HepG2 (cell line): ENCODE results near the gene IL1R1. TPM values are rescaled to one million over a fixed set of nuclear protein-coding genes. Genes with fewer than 3 reads are reported as not detected.

Experiments
- ATAC-seq: fragments of 200-7000 bp; cut with Tn5 transposase; 3 replicates; pipeline ENCODE4 v1.9.1; 2020; ENCODE audit warnings: mild to moderate bottlenecking, moderate library complexity
- BruUV-seq: library from RNA; stranded (reverse); fragments of 400-500 nt; replicated peaks from 2 replicates; lab custom pipeline; 2021; lab: Mats Ljungman, UMichigan
- CTCF ChIA-PET: fragments of 300-600 bp; formaldehyde crosslinking; extraction: SDS; loops from one replicate; lab custom pipeline; 2021; ENCODE audit warnings: low total read pairs, inconsistent platforms, low intra/inter-chr PET ratio; lab: Yijun Ruan, JAX
- POLR2A ChIA-PET: fragments of 350-600 bp; sonication (Branson Sonifier 250); formaldehyde crosslinking; loops from one replicate; lab custom pipeline; 2020; ENCODE audit warnings: antibody characterized with exemption, inconsistent platforms; lab: Yijun Ruan, JAX
- DNase-seq: peaks from one replicate; pipeline ENCODE4 v3.0.0-alpha.2; 2015; ENCODE audit warnings: low spot score
- FAIRE-seq: peaks from 3 replicates; lab custom pipeline; 2011; peaks lifted over from hg19 to GRCh38; lab: Jason Lieb, UNC
- H2AFZ ChIP-seq: one replicate; pipeline ENCODE4 v1.6.1; 2011; ENCODE audit warnings: low read length, inconsistent platforms
- H3K27ac ChIP-seq: fragments of 300-600 bp; 3 replicates; pipeline ENCODE4 v1.8.0; 2011; ENCODE audit warnings: mixed run types, mild to moderate bottlenecking, mixed read lengths, low read length, inconsistent platforms; ENCODE audit not compliant: insufficient read depth; ENCODE audit errors: extremely low read length
- H3K27me3 ChIP-seq, 2 experiments: fragments of 200-600 bp in 1 of 2; 2 replicates in 1 of 2; 3 replicates in 1 of 2; pipeline versions ENCODE4 v1.6.0 to v1.8.0; 2011; ENCODE audit warnings: low read length in 2 of 2, mild to moderate bottlenecking in 2 of 2, moderate library complexity in 2 of 2, inconsistent platforms in 1 of 2; ENCODE audit not compliant: insufficient read depth in 2 of 2, control insufficient read depth in 1 of 2
- H3K36me3 ChIP-seq, 2 experiments: fragments of 200-600 bp in 1 of 2; replicated peaks in 1 of 2; 2 replicates in 1 of 2; 3 replicates in 1 of 2; pipeline versions ENCODE4 v1.5.1 to v1.8.0; 2011; ENCODE audit warnings: low read length in 2 of 2, inconsistent platforms in 1 of 2; ENCODE audit not compliant: insufficient read depth in 2 of 2, control insufficient read depth in 1 of 2
- H3K4me1 ChIP-seq: 2 replicates; pipeline ENCODE4 v1.5.1; 2012; ENCODE audit warnings: low read length, inconsistent platforms; ENCODE audit not compliant: insufficient read depth
- H3K4me2 ChIP-seq: 2 replicates; pipeline ENCODE4 v1.6.0; 2011; ENCODE audit warnings: low read depth, low read length, inconsistent platforms
- H3K4me3 ChIP-seq, 3 experiments: fragments of 200-600 bp in 1 of 3; sonication (generic), shearing (Covaris generic) in 1 of 3; replicated peaks in 1 of 3; 2 replicates each; pipeline ENCODE4 v1.5.1; 2011 to 2016; ENCODE audit warnings: low read length in 3 of 3, inconsistent platforms in 2 of 3, low read depth in 2 of 3, mild to moderate bottlenecking in 2 of 3, control low read depth in 1 of 3, mixed read lengths in 1 of 3; ENCODE audit not compliant: insufficient read depth in 1 of 3
- H3K79me2 ChIP-seq: one replicate; pipeline ENCODE4 v1.6.1; 2011; ENCODE audit warnings: low read length, inconsistent platforms; ENCODE audit not compliant: insufficient read depth
- H3K9ac ChIP-seq: 2 replicates; pipeline ENCODE4 v1.6.0; 2011; ENCODE audit warnings: mild to moderate bottlenecking, low read depth, low read length, inconsistent platforms; ENCODE audit not compliant: insufficient read depth
- H3K9me3 ChIP-seq: 2 replicates; pipeline ENCODE4 v1.5.1; 2012; ENCODE audit warnings: mild to moderate bottlenecking, low read length
- H4K20me1 ChIP-seq: 2 replicates; pipeline ENCODE4 v1.6.0; 2011; ENCODE audit warnings: inconsistent platforms, mild to moderate bottlenecking, low read length, moderate library complexity; ENCODE audit not compliant: insufficient read depth
- DPF2 ChIP-seq: sonication (generic); formaldehyde crosslinking; IDR thresholded peaks from 2 replicates; pipeline ENCODE4 v1.4.0; 2020; ENCODE audit warnings: mild to moderate bottlenecking, low read depth, missing genetic modification reagents, borderline replicate concordance
- FOXK2 ChIP-seq: fragments of 450-650 bp; IDR thresholded peaks from 2 replicates; pipeline ENCODE4 v1.6.1; 2016
- GPN1 ChIP-seq: sonication (generic); formaldehyde crosslinking; IDR thresholded peaks from 2 replicates; pipeline ENCODE4 v1.5.1; 2020; ENCODE audit warnings: missing genetic modification reagents, borderline replicate concordance
- KAT2B ChIP-seq: fragments of 150-350 bp; IDR thresholded peaks from 2 replicates; pipeline ENCODE4 v1.6.1; 2014; ENCODE audit warnings: low read depth, low read length, borderline replicate concordance
- RFX3 ChIP-seq: IDR thresholded peaks from 2 replicates; pipeline ENCODE4 v1.6.1; 2016; ENCODE audit warnings: missing biosample characterization, missing genetic modification reagents
- SRSF1 ChIP-seq: fragments of 200-400 bp; formaldehyde crosslinking; optimal IDR thresholded peaks from 2 replicates; pipeline ENCODE3; 2017; ENCODE audit warnings: mild to moderate bottlenecking, low read depth, low read length, moderate library complexity
- ZEB1 ChIP-seq: IDR thresholded peaks from 2 replicates; pipeline ENCODE4 v1.6.1; 2012; ENCODE audit warnings: mild to moderate bottlenecking, low read depth, inconsistent platforms; ENCODE audit not compliant: insufficient replicate concordance
- ZNF264 ChIP-seq: sonication (generic); formaldehyde crosslinking; IDR thresholded peaks from 2 replicates; pipeline ENCODE4 v1.4.0; 2020; ENCODE audit warnings: missing genetic modification reagents
- ZNF280D ChIP-seq: sonication (generic); formaldehyde crosslinking; IDR thresholded peaks from 2 replicates; pipeline ENCODE4 v1.5.1; 2020; ENCODE audit warnings: mild to moderate bottlenecking, missing genetic modification reagents
- ZNF407 ChIP-seq: sonication (generic); formaldehyde crosslinking; IDR thresholded peaks from one replicate; pipeline ENCODE4 v1.5.1; 2020; ENCODE audit warnings: mild to moderate bottlenecking, missing genetic modification reagents; ENCODE audit errors: not compliant biosample characterization
- ZNF468 ChIP-seq: sonication (generic); formaldehyde crosslinking; IDR thresholded peaks from 2 replicates; pipeline ENCODE4 v1.8.0; 2022; ENCODE audit warnings: mild to moderate bottlenecking, moderate library complexity, missing genetic modification reagents
- ZNF614 ChIP-seq: IDR thresholded peaks from 2 replicates; pipeline ENCODE4 v1.6.1; 2018; ENCODE audit warnings: missing biosample characterization, missing genetic modification reagents, inconsistent platforms, borderline replicate concordance
- ZNF83 ChIP-seq: sonication (generic); formaldehyde crosslinking; IDR thresholded peaks from 2 replicates; pipeline ENCODE4 v1.4.0; 2020; ENCODE audit warnings: missing genetic modification reagents, mild to moderate bottlenecking, borderline replicate concordance
- in situ Hi-C: cut with HindIII; loops from 2 replicates; pipeline ENCODE4 v1.10.0; 2017; ENCODE audit warnings: low pct_unique_long_range_greater_than_20kb; ENCODE audit not compliant: extremely low pct_ligation_motif_present
- intact Hi-C: fragments of 100-400 bp; cut with micrococcal nuclease; formaldehyde crosslinking; loops from one replicate; pipeline ENCODE4 v1.10.0; 2022; ENCODE audit not compliant: unreplicated experiment
- polyA plus RNA-seq, 8 experiments: library from polyadenylated mRNA; depleted of rRNA in 3 of 8; stranded (reverse) in 7 of 8; unstranded in 1 of 8; fragments of >200 nt; fragmentation: Illumina TruSeq in 4 of 8; extraction: Trizol in 4 of 8; gene quantifications; 2 replicates each; pipeline versions ENCODE4 v1.2.1 to v1.2.3, GENCODE V29; 2011 to 2016; ENCODE audit warnings: low read depth in 4 of 8, missing spikeins in 1 of 8, mixed read lengths in 1 of 8; ENCODE audit not compliant: insufficient read depth in 1 of 8
- total RNA-seq, 5 experiments: library from RNA; depleted of rRNA; stranded (reverse); fragments of >200 nt; fragmentation: Illumina TruSeq; extraction: Trizol; gene quantifications; 2 replicates each; pipeline ENCODE4 v1.2.3, GENCODE V29; 2016; ENCODE audit warnings: low read depth in 1 of 5

IL1R1 gene
- total and polyA plus RNA-seq, 2 of the 13 experiments (the other 11 are each of a cell fraction or from before 2014, with no cell fraction given), result 38.0 to 93.1 TPM

- no peak for TF ChIP-seq SRSF1
- no peak for TF ChIP-seq ZNF468 (CRISPR knock-in tag)
- no peak for TF ChIP-seq ZNF264
- no peak for TF ChIP-seq ZNF614 (CRISPR knock-in tag)
- TF ChIP-seq ZEB1, result no peak
- TF ChIP-seq FOXK2, result no peak
- no peak for TF ChIP-seq RFX3 (CRISPR knock-in tag)
- TF ChIP-seq ZNF407 (CRISPR knock-in tag), result no peak
- no peak for TF ChIP-seq ZNF83
- TF ChIP-seq KAT2B, result no peak
- TF ChIP-seq DPF2 (CRISPR knock-in tag), result no peak
- no peak for TF ChIP-seq ZNF280D
- no peak for TF ChIP-seq GPN1 (CRISPR knock-in tag)
- H3K9ac ChIP-seq, result no peak overlapping the region
- intact Hi-C loops (no loop called here), in situ Hi-C loops (no loop called here)
- BruUV-seq, result no TSS peak
- POLR2A ChIA-PET, result interaction anchor here (1.0 kb wide), 1 partner anchor 11 kb away, joined by 4 read pairs; no protein-coding TSS in a partner anchor
- DNase-seq (no peak), ATAC-seq (no peak), FAIRE-seq (no peak)
- H3K9me3 ChIP-seq, result no peaks in the 10 kb centered on the region
- no peak overlapping the region for H3K27ac ChIP-seq
- H3K4me2 ChIP-seq, result no peak overlapping the region
- H4K20me1 ChIP-seq, result no peaks in the 10 kb centered on the region
- H3K4me3 ChIP-seq, result no peak overlapping the region
- H3K4me1 ChIP-seq, result peaks cover 4% of the 10 kb centered on the region; the same call in 1 of the 2 replicates
- H3K79me2 ChIP-seq, result no peaks in the 10 kb centered on the region
- CTCF ChIA-PET, result no interaction called here
- no peaks in the 10 kb centered on the region for H3K36me3 ChIP-seq
- H2AFZ ChIP-seq, result no peak overlapping the region
- H3K27me3 ChIP-seq, result no peaks in the 10 kb centered on the region
Measured at GRCh38 chr2:102130647-102130991, 11.9 kb upstream of the IL1R1 start.
